T-cell (primary cell): ENCODE data around the gene RPL18A. TPM values are rescaled to one million over a fixed set of nuclear protein-coding genes. Genes with fewer than 3 reads are reported as not detected.

Source experiments
- ATAC-seq, 4 experiments: fragments of 200-7000 bp in 3 of 4; fragments of 150-1000 bp in 1 of 4; cut with Tn5 transposase; replicated peaks in 1 of 4; 1 replicate in 3 of 4; 2 replicates in 1 of 4; pipeline ENCODE4 v1.10.0; 2021; ENCODE audit warnings: moderate library complexity in 3 of 4, mild to moderate bottlenecking in 2 of 4, moderate number of reproducible peaks in 1 of 4
- CTCF ChIA-PET, 2 donors: fragments of 300-600 bp; sonication (Branson Sonifier 250); formaldehyde crosslinking; loops; one replicate each; lab custom pipeline; 2022; ENCODE audit warnings: antibody characterized with exemption in 2 of 2; lab: Charles Lee
- POLR2A ChIA-PET, 2 donors: fragments of 300-600 bp; sonication (Branson Sonifier 250); formaldehyde crosslinking; loops; one replicate each; lab custom pipeline; 2022; ENCODE audit warnings: antibody characterized with exemption in 2 of 2; lab: Charles Lee
- DNase-seq, 35 experiments: peaks; one replicate each; pipeline versions ENCODE4 v3.0.0 to v3.0.0-alpha.2; 2013 to 2023
- H3K27ac ChIP-seq: one replicate; pipeline ENCODE4 v1.5.1; 2013; ENCODE audit warnings: low read length
- H3K27me3 ChIP-seq, 2 experiments: replicated peaks in 1 of 2; 1 replicate in 1 of 2; 2 replicates in 1 of 2; pipeline versions ENCODE4 v1.6.1 to v1.7.0; 2013; ENCODE audit warnings: low read length in 1 of 2, mixed read lengths in 1 of 2; ENCODE audit not compliant: control insufficient read depth in 2 of 2, insufficient read depth in 2 of 2; ENCODE audit errors: extremely low read depth in 1 of 2
- H3K36me3 ChIP-seq, 2 donors: 1 replicate in 1 of 2; 2 replicates in 1 of 2; pipeline versions ENCODE4 v1.6.1 to v1.7.0; 2013; ENCODE audit warnings: low read length in 1 of 2; ENCODE audit not compliant: control insufficient read depth in 2 of 2, insufficient read depth in 1 of 2; ENCODE audit errors: extremely low read depth in 1 of 2
- H3K4me1 ChIP-seq, 2 experiments: 1 replicate in 1 of 2; 2 replicates in 1 of 2; pipeline versions ENCODE4 v1.6.1 to v1.7.0; 2013; ENCODE audit warnings: low read length in 2 of 2, mixed read lengths in 1 of 2; ENCODE audit not compliant: insufficient read depth in 2 of 2, control insufficient read depth in 1 of 2; ENCODE audit errors: extremely low read depth in 1 of 2
- H3K4me3 ChIP-seq, 2 donors: 1 replicate in 1 of 2; 2 replicates in 1 of 2; pipeline versions ENCODE4 v1.5.1 to v1.7.0; 2013; ENCODE audit warnings: mild to moderate bottlenecking in 2 of 2, low read length in 1 of 2, moderate library complexity in 1 of 2; ENCODE audit not compliant: control insufficient read depth in 1 of 2; ENCODE audit errors: extremely low read depth in 1 of 2
- H3K9me3 ChIP-seq: 2 replicates; pipeline ENCODE4 v1.7.0; 2013
- H3K27ac Mint-ChIP-seq, 2 donors: one replicate each; pipeline ENCODE4 v1.8.0; 2020 to 2021; ENCODE audit warnings: mild to moderate bottlenecking in 2 of 2, mixed read lengths in 2 of 2
- H3K27me3 Mint-ChIP-seq, 2 donors: one replicate each; pipeline ENCODE4 v1.8.0; 2021 to 2022; ENCODE audit warnings: mixed read lengths in 2 of 2
- H3K36me3 Mint-ChIP-seq: one replicate; pipeline ENCODE4 v1.8.0; 2021; ENCODE audit warnings: mixed read lengths
- H3K4me1 Mint-ChIP-seq, 3 donors: one replicate each; pipeline ENCODE4 v1.8.0; 2020 to 2022; ENCODE audit warnings: mixed read lengths in 3 of 3, mild to moderate bottlenecking in 1 of 3
- H3K4me3 Mint-ChIP-seq, 3 donors: one replicate each; pipeline ENCODE4 v1.8.0; 2020 to 2022; ENCODE audit warnings: mild to moderate bottlenecking in 3 of 3, mixed read lengths in 3 of 3, moderate library complexity in 3 of 3
- H3K9me3 Mint-ChIP-seq, 3 donors: one replicate each; pipeline ENCODE4 v1.8.0; 2020 to 2022; ENCODE audit warnings: mixed read lengths in 3 of 3
- WGBS: methylation state at CpG from one replicate; pipeline ENCODE4 v1.1.5; 2013; ENCODE audit warnings: missing lambda C conversion rate; ENCODE audit not compliant: insufficient coverage; 5-methylcytosine and 5-hydroxymethylcytosine counted together
- total RNA-seq, 35 experiments: library from RNA in 6 of 35; stranded (reverse) in 6 of 35; fragments of 120-200 nt in 1 of 35; gene quantifications; one replicate each; pipeline versions ENCODE4 v1.2.1 to v1.2.4 and lab custom pipeline; 2013 to 2026

The RPL18A gene
- total RNA-seq, 5 donors from 2014 or later (not counting 1 experiment from before 2014, with no cell fraction given) = 3,000 to 4,207 (median 4,048) TPM

- Mint-ChIP-seq H3K36me3 (peaks cover 3% of the 10 kb centered on the region), H3K4me3 (no peak overlapping the region), H3K27ac (peak overlapping the region; percentile 43 to 72), H3K4me1 (peaks cover 22 to 30% (median 29%) of the 10 kb centered on the region in 3 donors), H3K27me3 (no peaks in the 10 kb centered on the region), H3K9me3 (no peaks in the 10 kb centered on the region)
- H3K9me3 ChIP-seq = no peaks in the 10 kb centered on the region
- no peaks in the 10 kb centered on the region for H3K36me3 ChIP-seq
- ChIA-PET POLR2A (no interaction called here), CTCF (interaction anchor here (0.5 to 1.7 kb wide), 6 partner anchors 10 to 1955 kb away, joined by 3 to 5 read pairs (median 4); partner anchors contain the start of gene CCDC124 (in 1 of the 2))
- no peak overlapping the region for H3K27ac ChIP-seq
- peak; percentile 49 to 94 (median 85) for DNase-seq
- H3K27me3 ChIP-seq = no peaks in the 10 kb centered on the region
- peaks cover 3 to 33% of the 10 kb centered on the region in 2 experiments for H3K4me1 ChIP-seq
- peak in 3 of 4 experiments; percentile 13 to 26 (median 24) for ATAC-seq
- 16% methylated on average over 25 of the region's 29 CpGs for WGBS
- no peak overlapping the region for H3K4me3 ChIP-seq
Measured at GRCh38 chr19:17855280-17856152, 4.2 kb upstream of the RPL18A start.

- H3K27me3 ChIP-seq = no peaks in the 10 kb centered on the region
- peak overlapping the region; percentile 48 for H3K27ac ChIP-seq
- H3K27ac Mint-ChIP-seq = peak overlapping the region; percentile 91 to 98
- peaks cover 18 to 43% of the 10 kb centered on the region in 2 donors for H3K36me3 ChIP-seq
- peaks cover 23 to 39% (median 29%) of the 10 kb centered on the region in 3 donors for H3K4me1 Mint-ChIP-seq
- ATAC-seq = no peak
- peaks cover 25% of the 10 kb centered on the region for H3K36me3 Mint-ChIP-seq
- peak overlapping the region; percentile 84 to 94 for H3K4me3 ChIP-seq
- no peaks in the 10 kb centered on the region for H3K9me3 Mint-ChIP-seq
- DNase-seq = no peak
- peak overlapping the region; percentile 88 to 100 (median 90) for H3K4me3 Mint-ChIP-seq
- ChIA-PET CTCF (interaction anchor here in 1 of 2 donors (1.4 to 3.0 kb wide), 4 partner anchors 11 to 86 kb away, joined by 4 to 139 read pairs (median 10); partner anchors contain the start of genes CCDC124, JAK3 and SLC5A5), POLR2A (interaction anchor here in 1 of 2 donors (0.6 kb wide), 1 partner anchor 16 kb away, joined by 6 read pairs; no protein-coding TSS in a partner anchor)
- no peaks in the 10 kb centered on the region for H3K9me3 ChIP-seq
- under 1% methylated on average over 12 of the region's 22 CpGs for WGBS
- peaks cover 7 to 39% of the 10 kb centered on the region in 2 experiments for H3K4me1 ChIP-seq
- no peaks in the 10 kb centered on the region for H3K27me3 Mint-ChIP-seq
Measured at GRCh38 chr19:17860331-17860992, 752 bp downstream of the RPL18A start.

GRCh38 chr19:17860993-17861360, 1.3 kb downstream of the RPL18A start:
- ATAC-seq = no peak
- H3K4me3 ChIP-seq = peak overlapping the region; percentile 84 to 94
- CTCF ChIA-PET = no interaction called here
- no peak for DNase-seq
- POLR2A ChIA-PET = no interaction called here
- Mint-ChIP-seq H3K9me3 (no peaks in the 10 kb centered on the region), H3K36me3 (peaks cover 25% of the 10 kb centered on the region), H3K4me3 (peak overlapping the region; percentile 88 to 100 (median 90)), H3K27me3 (no peaks in the 10 kb centered on the region), H3K4me1 (peaks cover 21 to 37% (median 26%) of the 10 kb centered on the region in 3 donors), H3K27ac (peak overlapping the region; percentile 91 to 98)
- WGBS = no CpG with 5 or more reads among the region's 7 CpGs
- no peaks in the 10 kb centered on the region for H3K27me3 ChIP-seq
- H3K4me1 ChIP-seq = peaks cover 7 to 34% of the 10 kb centered on the region in 2 experiments
- H3K27ac ChIP-seq = peak overlapping the region; percentile 48
- H3K36me3 ChIP-seq = peaks cover 18 to 47% of the 10 kb centered on the region in 2 donors
- no peaks in the 10 kb centered on the region for H3K9me3 ChIP-seq

DNA sequence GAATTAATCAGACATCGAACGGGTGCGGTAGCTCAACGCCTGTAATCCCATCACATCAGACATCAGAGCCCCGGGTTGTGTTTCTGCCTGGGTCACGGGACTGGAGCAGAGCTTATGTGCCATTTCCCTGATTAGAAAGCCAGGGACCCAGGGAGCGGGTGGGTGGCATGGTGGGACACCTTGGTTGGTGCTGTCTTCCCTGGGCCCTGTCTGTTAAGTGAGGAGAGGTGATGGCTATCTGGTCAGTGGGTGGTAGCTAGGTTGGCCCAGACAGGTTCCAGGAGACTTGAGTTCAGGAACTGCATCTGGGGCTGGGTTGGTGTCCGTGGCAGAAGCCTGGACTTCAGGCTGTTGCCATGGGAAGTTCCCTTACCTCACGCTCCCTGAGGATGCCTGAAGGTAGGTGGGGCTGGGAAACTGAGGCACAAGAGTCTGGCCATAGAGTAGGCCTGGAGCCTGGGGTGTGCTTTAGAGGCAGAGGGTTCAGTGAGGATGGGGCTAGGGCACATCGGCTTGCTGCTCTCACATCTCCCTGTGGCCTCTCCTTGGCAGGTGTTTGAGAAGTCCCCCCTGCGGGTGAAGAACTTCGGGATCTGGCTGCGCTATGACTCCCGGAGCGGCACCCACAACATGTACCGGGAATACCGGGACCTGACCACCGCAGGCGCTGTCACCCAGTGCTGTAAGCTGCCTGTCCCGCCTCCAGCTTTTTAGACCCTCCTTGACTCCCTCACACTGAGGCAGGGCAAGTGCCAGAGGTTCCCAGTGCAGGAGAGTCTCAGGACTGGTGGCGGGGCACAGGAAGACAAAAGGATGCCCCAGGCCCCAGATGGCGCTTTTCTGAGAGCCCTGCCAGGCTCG, 2.1 kb downstream of the RPL18A start:
- peak overlapping the region in 1 of 2 donors; percentile 94 for H3K4me3 ChIP-seq

DNA sequence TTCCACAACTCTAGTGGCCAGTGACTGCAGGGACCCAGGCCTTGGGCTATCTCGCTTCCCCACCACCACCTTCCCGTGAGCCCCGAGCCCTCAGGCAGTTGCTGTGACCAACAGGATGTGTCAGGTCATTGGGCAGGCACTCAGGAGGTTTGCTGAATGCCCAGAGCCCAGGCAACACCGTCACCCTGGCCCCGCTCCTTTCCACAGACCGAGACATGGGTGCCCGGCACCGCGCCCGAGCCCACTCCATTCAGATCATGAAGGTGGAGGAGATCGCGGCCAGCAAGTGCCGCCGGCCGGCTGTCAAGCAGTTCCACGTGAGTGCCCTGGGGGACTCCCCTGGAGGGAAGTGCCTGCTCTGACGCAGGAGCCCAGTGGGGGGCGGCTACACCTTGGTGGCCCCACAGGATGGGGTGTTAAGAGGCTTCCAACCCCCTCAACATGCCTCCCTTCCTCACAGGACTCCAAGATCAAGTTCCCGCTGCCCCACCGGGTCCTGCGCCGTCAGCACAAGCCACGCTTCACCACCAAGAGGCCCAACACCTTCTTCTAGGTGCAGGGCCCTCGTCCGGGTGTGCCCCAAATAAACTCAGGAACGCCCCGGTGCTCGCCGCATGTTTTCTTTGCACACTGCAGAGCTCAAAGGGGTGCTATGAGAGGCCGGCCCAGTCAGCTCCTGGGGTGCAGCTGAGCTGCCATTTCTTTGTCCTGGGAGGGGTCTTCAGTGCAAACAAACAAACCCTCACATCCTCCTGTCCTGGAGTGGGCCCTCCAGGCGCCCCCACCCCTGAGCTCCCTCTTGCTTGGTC, 3.2 kb downstream of the RPL18A start:
- Mint-ChIP-seq H3K27me3 (no peaks in the 10 kb centered on the region), H3K4me1 (peaks cover 21 to 37% (median 26%) of the 10 kb centered on the region in 3 donors), H3K36me3 (peaks cover 25% of the 10 kb centered on the region), H3K27ac (no peak overlapping the region), H3K4me3 (peak overlapping the region; percentile 31 to 90 (median 41)), H3K9me3 (no peaks in the 10 kb centered on the region)
- ChIA-PET CTCF (interaction anchor here in 1 of 2 donors (1.5 kb wide), 1 partner anchor 70 kb away, joined by 4 read pairs; the partner anchor contains the start of gene CCDC124), POLR2A (interaction anchor here in 1 of 2 donors (0.6 kb wide), 1 partner anchor 85 kb away, joined by 9 read pairs; no protein-coding TSS in a partner anchor)
- 89% methylated on average over 29 of the region's 31 CpGs for WGBS
- Histone ChIP-seq H3K27me3 (no peaks in the 10 kb centered on the region), H3K4me3 (no peak overlapping the region), H3K27ac (no peak overlapping the region), H3K36me3 (peaks cover 18 to 47% of the 10 kb centered on the region in 2 donors), H3K4me1 (peaks cover 7 to 34% of the 10 kb centered on the region in 2 experiments), H3K9me3 (no peaks in the 10 kb centered on the region)
- DNase-seq (no peak), ATAC-seq (no peak)

More for the DNA sequence above, 2.1 kb downstream of the RPL18A start:
- ATAC-seq (no peak), DNase-seq (no peak)
- Mint-ChIP-seq H3K4me1 (peaks cover 21 to 37% (median 26%) of the 10 kb centered on the region in 3 donors), H3K27ac (peak overlapping the region; percentile 91 to 98), H3K9me3 (no peaks in the 10 kb centered on the region), H3K4me3 (peak overlapping the region; percentile 88 to 100 (median 90)), H3K36me3 (peaks cover 25% of the 10 kb centered on the region), H3K27me3 (no peaks in the 10 kb centered on the region)
- WGBS = 76% methylated on average over 13 of the region's 23 CpGs
- Histone ChIP-seq H3K36me3 (peaks cover 18 to 47% of the 10 kb centered on the region in 2 donors), H3K9me3 (no peaks in the 10 kb centered on the region), H3K4me1 (peaks cover 7 to 34% of the 10 kb centered on the region in 2 experiments), H3K27ac (peak overlapping the region; percentile 48), H3K27me3 (no peaks in the 10 kb centered on the region)
- ChIA-PET CTCF (interaction anchor here in 1 of 2 donors (0.6 kb wide), 1 partner anchor 75 kb away, joined by 7 read pairs; no protein-coding TSS in a partner anchor), POLR2A (interaction anchor here in 1 of 2 donors (0.6 kb wide), 1 partner anchor 13 kb away, joined by 6 read pairs; no protein-coding TSS in a partner anchor)
